EL (cell line): Measurements from ENCODE around the gene EXOC3L2.

Experiments used
- DNase-seq: peaks from one replicate; pipeline ENCODE4 v3.0.0-alpha.2; 2016

The EXOC3L2 gene

GRCh38 chr19:45179072-45179891 is 65.9 kb downstream of the EXOC3L2 start:
- peak; percentile 38 for DNase-seq

- peak; percentile 100 for DNase-seq
Measured at GRCh38 chr19:45178262-45179071, 66.7 kb downstream of the EXOC3L2 start, which contains the start of gene BLOC1S3. TSS of gene BLOC1S3 (plus strand) at chr19:45178784. CDS start at chr19:45179297, 513 bp downstream.

- peak; percentile 69 for DNase-seq
Measured at GRCh38 chr19:45177817-45178261, 67.4 kb downstream of the EXOC3L2 start, which contains the start of gene TRAPPC6A. TSS of gene TRAPPC6A (minus strand) at chr19:45178237. CDS start at chr19:45178218, 19 bp downstream.

- DNase-seq, result no peak
Measured at GRCh38 chr19:45175515-45176345, 69.5 kb downstream of the EXOC3L2 start.

- peak; percentile 60 for DNase-seq
Measured at GRCh38 chr19:45173816-45174215, 71.4 kb downstream of the EXOC3L2 start.

- no peak for DNase-seq
Measured at GRCh38 chr19:45172611-45173208, 72.5 kb downstream of the EXOC3L2 start.

GRCh38 chr19:45172173-45172572 is 73.0 kb downstream of the EXOC3L2 start:
- no peak for DNase-seq

- DNase-seq, result no peak
Measured at GRCh38 chr19:45171211-45171623, 74.0 kb downstream of the EXOC3L2 start.

- no peak for DNase-seq
Measured at GRCh38 chr19:45170146-45171106, 74.8 kb downstream of the EXOC3L2 start.

- DNase-seq, result no peak
Measured at GRCh38 chr19:45169602-45170001, 75.6 kb downstream of the EXOC3L2 start.

- DNase-seq, result no peak
Measured at GRCh38 chr19:45168767-45169351, 76.3 kb downstream of the EXOC3L2 start.

- no peak for DNase-seq
Measured at GRCh38 chr19:45166723-45167252, 78.4 kb downstream of the EXOC3L2 start.

GRCh38 chr19:45164577-45165335 is 80.5 kb downstream of the EXOC3L2 start:
- DNase-seq, result peak; percentile 68

- no peak for DNase-seq
Measured at GRCh38 chr19:45163751-45164460, 81.3 kb downstream of the EXOC3L2 start.

- no peak for DNase-seq
Measured at GRCh38 chr19:45163156-45163555, 82.1 kb downstream of the EXOC3L2 start.

- no peak for DNase-seq
Measured at GRCh38 chr19:45162608-45163143, 82.5 kb downstream of the EXOC3L2 start.
